HG03064 (cell line): ENCODE results near the gene LEMD1.
"Not testable (repeated sequence)": the region's sequence is repeated elsewhere in the genome, so short reads cannot be mapped to it uniquely, and the experiment has no call there.

ENCODE experiments used
- ATAC-seq: cut with Tn5 transposase; IDR thresholded peaks from one replicate; pipeline ENCODE4 v1.9.1; 2021; ENCODE audit warnings: low read depth; ENCODE audit not compliant: unreplicated experiment

Gene LEMD1

DNA sequence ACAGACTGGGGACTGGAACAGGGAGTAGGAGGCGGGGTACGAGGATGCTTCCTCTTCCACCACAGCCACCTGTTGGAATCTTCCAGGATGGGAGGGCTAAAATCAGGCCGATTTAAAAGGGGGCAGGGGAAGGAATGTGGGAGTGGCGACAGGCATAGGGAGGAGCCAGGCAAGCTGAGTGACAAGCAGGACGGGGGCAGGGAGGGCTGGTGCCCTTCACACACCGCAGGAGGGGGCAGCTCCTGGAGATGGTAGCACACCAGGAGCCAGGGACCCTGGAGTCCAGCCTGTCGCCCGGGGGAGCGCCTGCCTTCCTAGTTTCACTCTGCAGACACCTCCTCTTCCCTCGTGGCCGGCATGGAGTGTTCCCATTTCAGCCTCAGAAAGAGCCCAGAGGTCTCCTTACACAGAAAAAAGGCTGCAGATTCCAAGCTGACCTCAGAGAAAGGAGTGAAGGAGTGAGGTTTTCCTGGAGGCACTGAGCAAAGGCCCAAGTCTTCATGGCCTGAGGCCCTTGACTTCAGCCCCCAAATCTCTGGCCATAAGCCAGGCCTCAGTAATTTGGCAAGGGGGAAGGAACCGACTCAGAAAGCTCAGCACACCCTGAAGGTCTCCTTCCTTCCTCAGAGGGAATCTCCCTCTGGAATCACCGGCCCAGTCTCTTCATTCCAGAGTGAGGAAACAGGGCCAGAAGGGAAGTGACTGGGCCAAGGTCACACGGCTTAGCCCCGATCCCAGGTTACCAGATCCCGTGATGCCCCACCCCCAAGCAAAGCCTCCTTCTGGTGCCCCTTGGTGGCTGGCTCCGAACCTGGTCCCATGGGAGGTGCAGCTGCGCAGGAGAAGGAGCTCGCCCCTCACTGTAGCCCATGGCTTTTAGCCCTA, 25.8 kb upstream of the LEMD1 start:
- no peak for ATAC-seq

DNA sequence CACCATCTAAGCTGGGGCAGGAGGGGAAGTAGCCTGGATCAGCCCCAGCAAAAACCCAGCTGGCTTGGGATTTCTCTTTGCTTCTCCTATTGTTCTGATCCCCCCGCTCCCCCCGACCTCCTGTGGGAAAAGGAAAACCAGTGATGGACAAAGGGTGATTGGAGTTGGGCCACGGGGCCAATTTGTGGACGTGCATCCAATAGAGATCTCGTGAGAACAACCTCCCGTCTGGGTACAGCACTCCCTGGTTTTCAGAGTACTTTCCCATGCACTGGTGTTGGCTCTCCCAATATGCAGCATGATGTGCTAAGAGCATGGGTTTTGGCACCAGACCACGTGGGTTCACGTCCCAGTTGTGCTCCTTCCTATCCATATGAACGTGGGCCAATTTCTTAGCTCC, 25.0 kb upstream of the LEMD1 start:
- ATAC-seq: no peak

GRCh38 chr1:205445646-205445935, 23.7 kb upstream of the LEMD1 start:
- ATAC-seq: no peak

DNA sequence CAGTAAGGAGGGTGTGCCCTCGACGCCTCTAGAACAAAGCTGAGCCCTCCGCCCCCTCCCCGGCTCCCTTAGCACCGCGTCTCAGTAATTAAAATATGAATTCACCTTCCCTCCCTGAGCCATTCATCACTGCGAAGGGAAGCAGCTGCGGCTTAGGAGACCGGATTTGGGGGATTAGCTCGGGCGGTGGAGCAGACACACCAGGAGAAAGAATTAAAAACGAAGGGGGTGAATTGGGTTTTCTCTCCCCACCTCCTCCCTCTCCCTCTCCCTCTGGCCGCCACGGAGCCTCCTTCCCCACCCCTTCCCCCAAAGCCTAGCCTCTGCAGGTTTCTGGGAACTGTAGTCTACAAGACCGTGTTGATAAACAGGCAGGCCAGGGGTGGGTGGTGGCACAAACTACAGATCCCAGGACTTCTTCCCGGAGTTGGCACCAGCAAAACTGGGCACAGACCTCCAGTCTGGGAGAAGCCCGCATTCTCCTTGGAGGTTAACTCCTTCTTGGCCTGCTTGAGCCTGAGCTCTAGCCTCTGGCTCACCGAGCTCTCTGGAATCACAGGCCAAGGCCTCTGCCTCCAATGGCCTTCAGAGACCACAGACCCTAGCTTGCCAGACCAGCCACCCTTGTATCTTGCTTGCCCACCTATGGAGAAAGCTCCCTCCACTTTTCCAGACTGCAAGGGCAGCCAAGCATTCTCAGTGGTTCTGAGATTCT, 23.2 kb upstream of the LEMD1 start:
- ATAC-seq: no peak

DNA sequence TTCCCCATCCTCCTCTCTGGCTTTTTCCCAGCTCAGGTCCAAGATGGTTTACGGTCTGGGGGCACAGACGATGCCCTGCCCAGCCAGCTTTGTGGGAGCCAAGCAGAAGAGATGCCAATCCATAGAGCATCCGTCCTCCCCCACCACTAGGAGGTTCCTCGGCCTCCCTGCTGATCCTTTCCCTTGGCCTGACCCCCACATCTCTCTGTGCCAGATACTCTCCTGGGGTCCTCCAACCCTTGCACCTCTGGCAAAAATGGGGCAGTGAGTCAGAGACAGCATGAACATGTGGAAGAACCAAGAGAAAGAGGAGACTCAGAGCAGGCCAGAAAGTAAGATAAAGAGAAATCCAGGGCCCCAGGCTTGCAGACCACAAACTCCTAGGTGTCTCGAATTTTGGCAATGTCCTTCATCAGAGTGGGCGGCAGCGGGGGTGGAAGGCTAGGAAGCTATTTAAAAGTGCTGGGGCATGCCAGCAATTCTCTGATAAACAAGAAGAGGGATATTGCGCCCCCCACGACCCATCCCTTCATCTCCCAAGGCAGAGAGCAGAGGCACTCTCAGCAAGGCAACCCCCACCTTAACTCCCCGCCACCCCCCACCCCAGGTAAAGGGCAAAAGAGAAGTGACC, 22.6 kb upstream of the LEMD1 start:
- ATAC-seq: no peak

DNA sequence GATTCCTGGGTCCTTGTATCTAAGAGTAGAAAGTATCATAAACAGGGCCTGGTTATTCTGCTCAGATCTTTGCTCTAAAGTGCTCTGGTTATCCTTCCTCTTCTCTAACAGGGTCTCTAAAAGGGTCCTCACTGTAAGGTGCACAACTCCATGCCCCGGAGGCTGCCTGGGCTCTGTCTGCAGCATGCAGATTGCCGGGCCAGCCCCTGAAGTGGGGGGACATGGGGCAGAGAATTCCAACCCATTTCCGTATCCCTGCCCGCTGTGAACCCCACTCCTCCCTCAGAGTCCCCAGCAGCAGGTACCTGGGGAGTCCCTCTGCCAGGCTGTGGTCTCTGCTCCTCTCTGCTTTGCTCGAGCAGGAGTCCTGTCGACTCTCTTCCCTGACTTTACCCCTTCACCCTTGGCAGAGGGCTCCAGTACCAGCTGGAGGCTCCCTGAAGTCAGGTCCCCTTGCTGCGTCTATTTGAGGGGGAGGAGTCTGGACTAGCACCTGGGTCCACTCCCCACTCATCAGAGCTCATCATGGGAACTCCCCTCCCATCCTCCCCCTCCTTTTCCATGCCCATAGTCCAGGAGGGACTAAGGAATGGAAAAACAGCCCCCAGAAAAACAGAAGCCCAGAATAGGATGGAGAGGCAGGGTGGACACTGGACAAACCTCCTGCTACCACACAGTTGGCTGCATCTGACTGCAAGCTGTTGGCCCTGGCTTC, 21.9 kb upstream of the LEMD1 start:
- no peak for ATAC-seq

- ATAC-seq: no peak
Observed at GRCh38 chr1:205442051-205442725, 20.3 kb upstream of the LEMD1 start.

GRCh38 chr1:205441716-205442050, 19.8 kb upstream of the LEMD1 start:
- no peak for ATAC-seq

GRCh38 chr1:205441318-205441633, 19.4 kb upstream of the LEMD1 start:
- ATAC-seq: no peak

DNA sequence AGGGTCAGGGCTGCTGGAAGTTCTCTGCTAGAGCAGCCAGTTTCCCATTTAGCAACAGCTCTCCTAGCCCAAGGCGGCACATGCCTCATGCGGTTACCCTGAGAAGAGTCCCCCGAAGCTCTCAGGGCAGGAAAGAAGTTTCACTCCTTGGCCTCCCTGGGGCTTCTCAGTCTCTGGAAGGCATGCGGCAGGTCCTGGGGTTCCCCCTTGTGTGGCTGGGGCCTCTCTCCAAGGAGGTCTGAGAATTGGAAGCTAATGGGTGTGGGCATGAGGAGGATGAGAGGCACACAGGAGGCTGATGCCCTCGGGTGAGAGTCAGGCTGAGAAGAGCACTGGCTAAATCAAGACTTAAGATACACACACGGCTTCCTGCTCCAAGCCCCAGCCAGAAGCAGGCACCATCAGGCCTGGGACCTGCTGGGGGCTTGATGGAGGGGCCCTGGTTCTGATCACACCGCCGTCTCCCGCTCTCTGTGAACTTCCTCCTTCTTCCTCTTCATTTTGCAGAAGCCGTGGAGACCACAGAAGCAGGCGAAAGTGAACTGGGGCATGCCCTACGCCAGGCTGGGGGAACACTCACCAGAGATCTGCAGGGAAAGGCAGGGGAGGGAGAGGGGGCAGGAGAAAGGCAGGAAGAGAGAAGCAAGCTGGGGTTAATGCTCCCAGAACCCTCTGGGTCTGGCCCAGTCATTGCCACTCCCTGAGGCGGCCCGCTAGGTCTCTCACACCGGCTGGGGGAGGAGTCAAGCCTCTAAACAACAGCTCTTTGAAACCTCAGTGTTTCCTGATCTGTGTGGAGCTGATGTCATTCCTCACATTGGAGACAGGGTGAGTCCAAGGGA, 18.8 kb upstream of the LEMD1 start:
- peak; percentile 81 for ATAC-seq

- no peak for ATAC-seq
Observed at GRCh38 chr1:205440121-205440475, 18.2 kb upstream of the LEMD1 start.

- ATAC-seq: no peak
Observed at GRCh38 chr1:205438213-205439158, 16.6 kb upstream of the LEMD1 start.

DNA sequence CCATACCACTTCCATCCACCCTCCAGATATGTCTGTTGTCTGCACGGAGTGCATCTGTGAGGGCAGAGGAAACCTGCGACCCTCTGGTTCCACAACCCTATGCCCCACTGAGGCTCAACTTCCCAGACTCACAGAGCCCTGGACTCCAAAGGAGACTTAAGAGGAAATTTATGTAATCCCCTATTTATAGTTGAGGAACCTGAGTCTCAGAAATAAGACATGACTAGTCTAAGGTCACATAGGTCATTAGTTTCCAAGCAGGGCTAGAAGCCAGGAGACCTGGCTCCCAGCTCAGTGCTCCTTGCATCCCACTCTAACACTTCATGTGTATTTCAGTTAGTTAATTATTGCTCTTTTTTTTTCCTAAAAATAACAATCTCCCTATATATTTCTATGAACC, 15.7 kb upstream of the LEMD1 start:
- no peak for ATAC-seq

GRCh38 chr1:205436776-205437410, 15.0 kb upstream of the LEMD1 start:
- ATAC-seq: no peak

GRCh38 chr1:205435578-205436573, 14.0 kb upstream of the LEMD1 start:
- no peak for ATAC-seq

- ATAC-seq: no peak
Observed at GRCh38 chr1:205434738-205435137, 12.9 kb upstream of the LEMD1 start.

- ATAC-seq: not testable (repeated sequence)
Observed at GRCh38 chr1:205432692-205433091, 10.8 kb upstream of the LEMD1 start.
